HepG2 (cell line): ENCODE data around the gene TMPO. TPM values are rescaled to one million over a fixed set of nuclear protein-coding genes. Genes with fewer than 3 reads are reported as not detected.
A peak's percentile ranks its signal among the peaks of the same experiment; 100 is the strongest.

Source experiments
- ATAC-seq: fragments of 200-7000 bp; cut with Tn5 transposase; 3 replicates; pipeline ENCODE4 v1.9.1; 2020; ENCODE audit warnings: mild to moderate bottlenecking, moderate library complexity
- BruUV-seq: library from RNA; stranded (reverse); fragments of 400-500 nt; replicated peaks from 2 replicates; lab custom pipeline; 2021; lab: Mats Ljungman, UMichigan
- CTCF ChIA-PET: fragments of 300-600 bp; formaldehyde crosslinking; extraction: SDS; loops from one replicate; lab custom pipeline; 2021; ENCODE audit warnings: low total read pairs, inconsistent platforms, low intra/inter-chr PET ratio; lab: Yijun Ruan, JAX
- POLR2A ChIA-PET: fragments of 350-600 bp; sonication (Branson Sonifier 250); formaldehyde crosslinking; loops from one replicate; lab custom pipeline; 2020; ENCODE audit warnings: antibody characterized with exemption, inconsistent platforms; lab: Yijun Ruan, JAX
- DNase-seq: peaks from one replicate; pipeline ENCODE4 v3.0.0-alpha.2; 2015; ENCODE audit warnings: low spot score
- FAIRE-seq: peaks from 3 replicates; lab custom pipeline; 2011; peaks lifted over from hg19 to GRCh38; lab: Jason Lieb, UNC
- H2AFZ ChIP-seq: one replicate; pipeline ENCODE4 v1.6.1; 2011; ENCODE audit warnings: low read length, inconsistent platforms
- H3K27ac ChIP-seq: fragments of 300-600 bp; 3 replicates; pipeline ENCODE4 v1.8.0; 2011; ENCODE audit warnings: mixed run types, mild to moderate bottlenecking, mixed read lengths, low read length, inconsistent platforms; ENCODE audit not compliant: insufficient read depth; ENCODE audit errors: extremely low read length
- H3K27me3 ChIP-seq, 2 experiments: fragments of 200-600 bp in 1 of 2; 2 replicates in 1 of 2; 3 replicates in 1 of 2; pipeline versions ENCODE4 v1.6.0 to v1.8.0; 2011; ENCODE audit warnings: low read length in 2 of 2, mild to moderate bottlenecking in 2 of 2, moderate library complexity in 2 of 2, inconsistent platforms in 1 of 2; ENCODE audit not compliant: insufficient read depth in 2 of 2, control insufficient read depth in 1 of 2
- H3K36me3 ChIP-seq, 2 experiments: fragments of 200-600 bp in 1 of 2; replicated peaks in 1 of 2; 2 replicates in 1 of 2; 3 replicates in 1 of 2; pipeline versions ENCODE4 v1.5.1 to v1.8.0; 2011; ENCODE audit warnings: low read length in 2 of 2, inconsistent platforms in 1 of 2; ENCODE audit not compliant: insufficient read depth in 2 of 2, control insufficient read depth in 1 of 2
- H3K4me1 ChIP-seq: 2 replicates; pipeline ENCODE4 v1.5.1; 2012; ENCODE audit warnings: low read length, inconsistent platforms; ENCODE audit not compliant: insufficient read depth
- H3K4me2 ChIP-seq: 2 replicates; pipeline ENCODE4 v1.6.0; 2011; ENCODE audit warnings: low read depth, low read length, inconsistent platforms
- H3K4me3 ChIP-seq, 3 experiments: fragments of 200-600 bp in 1 of 3; sonication (generic), shearing (Covaris generic) in 1 of 3; replicated peaks in 1 of 3; 2 replicates each; pipeline ENCODE4 v1.5.1; 2011 to 2016; ENCODE audit warnings: low read length in 3 of 3, inconsistent platforms in 2 of 3, low read depth in 2 of 3, mild to moderate bottlenecking in 2 of 3, control low read depth in 1 of 3, mixed read lengths in 1 of 3; ENCODE audit not compliant: insufficient read depth in 1 of 3
- H3K79me2 ChIP-seq: one replicate; pipeline ENCODE4 v1.6.1; 2011; ENCODE audit warnings: low read length, inconsistent platforms; ENCODE audit not compliant: insufficient read depth
- H3K9ac ChIP-seq: 2 replicates; pipeline ENCODE4 v1.6.0; 2011; ENCODE audit warnings: mild to moderate bottlenecking, low read depth, low read length, inconsistent platforms; ENCODE audit not compliant: insufficient read depth
- H3K9me3 ChIP-seq: 2 replicates; pipeline ENCODE4 v1.5.1; 2012; ENCODE audit warnings: mild to moderate bottlenecking, low read length
- H4K20me1 ChIP-seq: 2 replicates; pipeline ENCODE4 v1.6.0; 2011; ENCODE audit warnings: inconsistent platforms, mild to moderate bottlenecking, low read length, moderate library complexity; ENCODE audit not compliant: insufficient read depth
- AHR ChIP-seq: IDR thresholded peaks from 2 replicates; pipeline ENCODE4 v1.6.1; 2018; ENCODE audit warnings: missing genetic modification reagents, missing compliant biosample characterization
- CEBPB ChIP-seq: IDR thresholded peaks from 2 replicates; pipeline ENCODE4 v1.6.1; 2011; ENCODE audit warnings: low read depth, low read length, improper control_type of control experiment, borderline replicate concordance
- FOXM1 ChIP-seq: sonication (generic); formaldehyde crosslinking; IDR thresholded peaks from 2 replicates; pipeline ENCODE4 v1.5.0; 2020; ENCODE audit warnings: missing genetic modification reagents
- GATAD1 ChIP-seq: IDR thresholded peaks from 2 replicates; pipeline ENCODE4 v1.6.1; 2016; ENCODE audit warnings: missing genetic modification reagents, missing compliant biosample characterization
- NFYC ChIP-seq: IDR thresholded peaks from 2 replicates; pipeline ENCODE4 v1.6.1; 2016; ENCODE audit warnings: missing genetic modification reagents, missing compliant biosample characterization
- POLR2AphosphoS2 ChIP-seq: IDR thresholded peaks from 2 replicates; pipeline ENCODE4 v1.6.1; 2011; ENCODE audit warnings: low read depth, low read length, improper control_type of control experiment
- SALL2 ChIP-seq: sonication (generic); formaldehyde crosslinking; IDR thresholded peaks from 2 replicates; pipeline ENCODE4 v1.8.1; 2023; ENCODE audit warnings: mild to moderate bottlenecking, missing genetic modification reagents, inconsistent platforms
- SOX6 ChIP-seq, 2 experiments: fragments of 450-650 bp in 1 of 2; sonication (generic) in 1 of 2; formaldehyde crosslinking in 1 of 2; IDR thresholded peaks; 2 replicates each; pipeline versions ENCODE4 v1.4.0 to v1.6.1; 2017 to 2020; ENCODE audit warnings: antibody characterized with exemption in 1 of 2, mild to moderate bottlenecking in 1 of 2, missing genetic modification reagents in 1 of 2
- THAP9 ChIP-seq: sonication (generic); formaldehyde crosslinking; IDR thresholded peaks from 2 replicates; pipeline ENCODE4; 2020; ENCODE audit warnings: missing genetic modification reagents, mild to moderate bottlenecking, borderline replicate concordance
- TIGD3 ChIP-seq: sonication (generic); formaldehyde crosslinking; IDR thresholded peaks from 2 replicates; pipeline ENCODE4 v1.5.1; 2020; ENCODE audit warnings: mild to moderate bottlenecking, missing genetic modification reagents, borderline replicate concordance
- ZNF225 ChIP-seq: sonication (generic); formaldehyde crosslinking; IDR thresholded peaks from 2 replicates; pipeline ENCODE4 v1.4.0; 2020; ENCODE audit warnings: mild to moderate bottlenecking, missing genetic modification reagents
- ZNF703 ChIP-seq: sonication (generic); formaldehyde crosslinking; IDR thresholded peaks from 2 replicates; pipeline ENCODE4 v1.5.1; 2020; ENCODE audit warnings: missing genetic modification reagents, mild to moderate bottlenecking, moderate library complexity, borderline replicate concordance
- WGBS: methylation state at CpG from one replicate; pipeline ENCODE4 v1.1.6; 2017; ENCODE audit warnings: low lambda C conversion rate; 5-methylcytosine and 5-hydroxymethylcytosine counted together
- in situ Hi-C: cut with HindIII; loops from 2 replicates; pipeline ENCODE4 v1.10.0; 2017; ENCODE audit warnings: low pct_unique_long_range_greater_than_20kb; ENCODE audit not compliant: extremely low pct_ligation_motif_present
- intact Hi-C: fragments of 100-400 bp; cut with micrococcal nuclease; formaldehyde crosslinking; loops from one replicate; pipeline ENCODE4 v1.10.0; 2022; ENCODE audit not compliant: unreplicated experiment
- polyA plus RNA-seq, 8 experiments: library from polyadenylated mRNA; depleted of rRNA in 3 of 8; stranded (reverse) in 7 of 8; unstranded in 1 of 8; fragments of >200 nt; fragmentation: Illumina TruSeq in 4 of 8; extraction: Trizol in 4 of 8; gene quantifications; 2 replicates each; pipeline versions ENCODE4 v1.2.1 to v1.2.3, GENCODE V29; 2011 to 2016; ENCODE audit warnings: low read depth in 4 of 8, missing spikeins in 1 of 8, mixed read lengths in 1 of 8; ENCODE audit not compliant: insufficient read depth in 1 of 8
- total RNA-seq, 5 experiments: library from RNA; depleted of rRNA; stranded (reverse); fragments of >200 nt; fragmentation: Illumina TruSeq; extraction: Trizol; gene quantifications; 2 replicates each; pipeline ENCODE4 v1.2.3, GENCODE V29; 2016; ENCODE audit warnings: low read depth in 1 of 5

The TMPO gene
- total and polyA plus RNA-seq, 2 of the 13 experiments (the other 11 are each of a cell fraction or from before 2014, with no cell fraction given) = 24.2 to 167 TPM

DNA sequence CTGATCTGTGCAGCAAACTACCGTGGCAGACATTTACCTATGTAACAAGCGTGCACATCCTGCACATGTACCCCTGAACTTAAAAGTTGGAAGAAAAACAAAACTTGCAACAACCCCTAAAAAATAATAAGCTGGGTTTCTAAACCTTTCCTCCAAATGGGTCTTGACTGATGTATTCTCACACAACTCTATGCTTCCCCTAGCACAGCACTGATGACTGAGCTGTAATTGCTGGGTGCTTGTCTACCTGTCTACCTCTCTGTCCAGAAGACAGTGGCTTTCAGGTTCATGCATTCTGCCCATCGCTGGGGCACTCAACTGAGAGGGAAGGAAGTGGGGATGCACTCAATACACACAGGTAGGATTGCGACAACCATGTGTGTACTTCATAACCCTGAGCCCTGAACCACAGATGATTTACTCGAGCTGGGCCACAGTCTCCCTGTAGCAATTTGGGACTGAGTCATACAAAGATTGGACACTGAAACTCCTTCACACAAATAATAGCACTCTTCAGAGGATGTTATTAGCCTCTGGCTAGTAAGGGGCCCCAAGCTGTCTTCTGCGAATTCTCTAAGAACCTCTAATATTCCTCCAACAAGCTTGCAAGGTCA, 44.8 kb upstream of the TMPO start:
- Histone ChIP-seq H4K20me1 (no peaks in the 10 kb centered on the region), H3K4me2 (no peak overlapping the region), H3K36me3 (no peaks in the 10 kb centered on the region), H2AFZ (no peak overlapping the region), H3K9me3 (no peaks in the 10 kb centered on the region), H3K27ac (no peak overlapping the region), H3K9ac (no peak overlapping the region), H3K4me3 (no peak overlapping the region), H3K27me3 (no peaks in the 10 kb centered on the region; a peak in 2 of 5 replicates), H3K4me1 (no peaks in the 10 kb centered on the region), H3K79me2 (no peaks in the 10 kb centered on the region)
- ATAC-seq (peak; percentile 61), FAIRE-seq (no peak), DNase-seq (no peak)
- WGBS = 41% methylated on average over 5 of the region's 6 CpGs
- intact Hi-C loops = no loop called here
- ChIA-PET POLR2A (no interaction called here), CTCF (no interaction called here)
- in situ Hi-C loops = no loop called here
- BruUV-seq = no TSS peak
- TF ChIP-seq FOXM1 (CRISPR knock-in tag) = no peak
- no peak for TF ChIP-seq ZNF225 (CRISPR knock-in tag)
- peak; percentile 38; the same call in 1 of the 2 replicates for TF ChIP-seq CEBPB
- TF ChIP-seq AHR (CRISPR knock-in tag) = no peak

GRCh38 chr12:98471085-98471484, 44.3 kb upstream of the TMPO start:
- Histone ChIP-seq H3K4me1 (no peaks in the 10 kb centered on the region), H4K20me1 (no peaks in the 10 kb centered on the region), H3K27me3 (no peaks in the 10 kb centered on the region; a peak in 2 of 5 replicates), H3K4me2 (no peak overlapping the region), H3K36me3 (no peaks in the 10 kb centered on the region), H3K9me3 (no peaks in the 10 kb centered on the region), H3K9ac (no peak overlapping the region), H3K4me3 (no peak overlapping the region), H2AFZ (no peak overlapping the region), H3K27ac (no peak overlapping the region), H3K79me2 (no peaks in the 10 kb centered on the region)
- intact Hi-C loops = no loop called here
- 16% methylated on average over 3 of the region's 3 CpGs for WGBS
- no peak; the same call in 2 of the 3 replicates for ATAC-seq
- ChIA-PET CTCF (no interaction called here), POLR2A (no interaction called here)
- FAIRE-seq = no peak
- no peak for DNase-seq
- in situ Hi-C loops = no loop called here
- no TSS peak for BruUV-seq
- no peak for TF ChIP-seq TIGD3 (CRISPR knock-in tag)
- TF ChIP-seq GATAD1 (CRISPR knock-in tag) = no peak
- no peak for TF ChIP-seq SALL2 (CRISPR knock-in tag)
- no peak for TF ChIP-seq POLR2AphosphoS2
- TF ChIP-seq ZNF703 (CRISPR knock-in tag) = no peak
- TF ChIP-seq SOX6 (IDR thresholded peaks at IDR 0.05) = no peak
- no peak for TF ChIP-seq SOX6 (CRISPR knock-in tag; IDR thresholded peaks at IDR 0.05)
- TF ChIP-seq THAP9 (CRISPR knock-in tag) = no peak
- no peak for TF ChIP-seq NFYC (CRISPR knock-in tag)
